Measurements from ENCODE around the gene SND1. TPM values are rescaled to one million over a fixed set of nuclear protein-coding genes. Genes with fewer than 3 reads are reported as not detected.

The SND1 gene
- total and polyA plus RNA-seq, 2 of the 4 experiments (the other 2 are of a cell fraction): 154 to 294 TPM

GRCh38 chr7:128066858-128067257 is 414.9 kb downstream of the SND1 start:
- ATAC-seq (ENCODE audit: low read depth) (no peak), DNase-seq (no peak)
- no peak overlapping the region for H4K5ac ChIP-seq (ENCODE audit: low read depth, low read length)
- POLR2A ChIA-PET (ENCODE audit: unreplicated experiment): no interaction called here
- H2BK20ac ChIP-seq (ENCODE audit: low read depth, low read length): no peak overlapping the region
- TF ChIP-seq RFX5 (IDR thresholded peaks at IDR 0.05; ENCODE audit: low read depth, low read length) (no peak), MXI1 (IDR thresholded peaks at IDR 0.05; ENCODE audit: borderline replicate concordance, low read depth, low read length) (no peak), USF2 (IDR thresholded peaks at IDR 0.05; ENCODE audit: low read depth, low read length) (no peak)
- H3K9me1 ChIP-seq (ENCODE audit: insufficient read depth, low read length): peaks cover 42% of the 10 kb centered on the region
- no peak overlapping the region for H3K56ac ChIP-seq (ENCODE audit: extremely low read depth, insufficient read depth, low read length)
- H2AFZ ChIP-seq (replicated peaks; ENCODE audit: low read length, poor library complexity): no peak overlapping the region
- H3K27me3 ChIP-seq (ENCODE audit: control insufficient read depth, insufficient read depth, low read length): no peaks in the 10 kb centered on the region
- no peak overlapping the region for H4K8ac ChIP-seq (ENCODE audit: low read depth in 2 of 2, low read length in 2 of 2)
- intact Hi-C loops (cut with micrococcal nuclease): no loop called here
- peaks cover 40% of the 10 kb centered on the region for H4K20me1 ChIP-seq (ENCODE audit: insufficient read depth, low read length)
- no peak overlapping the region for H4K91ac ChIP-seq (ENCODE audit: insufficient read depth, low read depth, low read length)
- H2AK9ac ChIP-seq (replicated peaks; ENCODE audit: low read depth, low read length, poor library complexity): no peak overlapping the region
- no peak overlapping the region for H3K23ac ChIP-seq (ENCODE audit: low read depth, low read length)
- no peak overlapping the region for H3K14ac ChIP-seq (replicated peaks; ENCODE audit: low read depth, low read length)
- WGBS, 2 experiments (ENCODE audit: extremely low coverage in 2 of 2, insufficient read length in 1 of 2): 58% methylated on average over 5 of the region's 5 CpGs; no CpG with 5 or more reads in 1 of the 2 experiments
- no peak overlapping the region for H3K18ac ChIP-seq (ENCODE audit: low read depth, low read length)
- no peak overlapping the region for H2AK5ac ChIP-seq (ENCODE audit: low read depth, low read length)
- no peak overlapping the region for H3K4me2 ChIP-seq (ENCODE audit: low read depth, low read length)
- dilution Hi-C loops (cut with HindIII; ENCODE audit: low sequenced_read_pairs, unreplicated experiment): no loop called here
- no peak overlapping the region for H3K27ac ChIP-seq (ENCODE audit: insufficient read depth, low read length)
- no peak overlapping the region for H3K4me3 ChIP-seq (ENCODE audit: insufficient read depth, low read depth, low read length)
- H3K4ac ChIP-seq (ENCODE audit: low read depth, low read length): no peak overlapping the region
- no peak overlapping the region for H2BK15ac ChIP-seq (ENCODE audit: low read depth, low read length)
- CTCF ChIA-PET: interaction anchor here (0.6 to 0.7 kb wide), 2 partner anchors 9 to 159 kb away, joined by 3 read pairs; no protein-coding TSS in a partner anchor
- peaks cover 4% of the 10 kb centered on the region; the same call in 1 of the 2 replicates for H3K36me3 ChIP-seq (ENCODE audit: control insufficient read depth, insufficient read depth, low read length)
- peaks cover 29 to 74% of the 10 kb centered on the region in 2 experiments for H3K79me1 ChIP-seq (ENCODE audit: low read depth in 1 of 2, low read length in 2 of 2)
- H3K9ac ChIP-seq (ENCODE audit: low read depth, low read length): no peak overlapping the region
- H3K4me1 ChIP-seq (ENCODE audit: control insufficient read depth, insufficient read depth, low read length): peaks cover 11% of the 10 kb centered on the region
- H2BK120ac ChIP-seq (ENCODE audit: low read depth, low read length): no peak overlapping the region
- in situ Hi-C loops (cut with MboI; ENCODE audit: low sequenced_read_pairs): loop anchor here (25.0 kb wide), 1 partner anchor 355 kb away; no protein-coding TSS in a partner anchor
- H3K9me3 ChIP-seq (ENCODE audit: control insufficient read depth, insufficient read depth, low read length): no peaks in the 10 kb centered on the region
- H2BK5ac ChIP-seq (ENCODE audit: low read depth, low read length, poor library complexity, severe bottlenecking): no peak overlapping the region
- no TSS peak for BruUV-seq (replicated peaks)
